Vagina (tissue), 2 donors: ENCODE results near the gene DDOST. TPM values are rescaled to one million over a fixed set of nuclear protein-coding genes. Genes with fewer than 3 reads are reported as not detected.
"Not testable (repeated sequence)": the region's sequence is repeated elsewhere in the genome, so short reads cannot be mapped to it uniquely, and the experiment has no call there.

ENCODE experiments used
- DNase-seq, 2 donors: peaks; one replicate each; pipeline ENCODE4 v3.0.0-alpha.2; 2017; ENCODE audit errors: extremely low spot score in 2 of 2
- H3K27ac ChIP-seq: fragments of 200-600 bp; sonication (generic); one replicate; pipeline ENCODE4 v1.5.1; 2019
- H3K27me3 ChIP-seq: fragments of 200-600 bp; sonication (generic); one replicate; pipeline ENCODE4 v1.5.1; 2019
- H3K36me3 ChIP-seq, 2 donors: fragments of 200-600 bp; sonication (generic); one replicate each; pipeline ENCODE4 v1.5.1; 2017 to 2019
- H3K4me1 ChIP-seq: fragments of 200-600 bp; sonication (generic); one replicate; pipeline ENCODE4 v1.5.1; 2019
- H3K4me3 ChIP-seq, 2 donors: fragments of 200-600 bp; sonication (generic); 1 replicate in 1 of 2; 2 replicates in 1 of 2; pipeline ENCODE4 v1.5.1; 2016 to 2019
- H3K9me3 ChIP-seq: fragments of 200-600 bp; sonication (generic); one replicate; pipeline ENCODE4 v1.5.1; 2019
- CTCF ChIP-seq, 3 experiments: fragments of 450-650 bp in 2 of 3; fragments of 200-600 bp in 1 of 3; sonication (generic) in 1 of 3; IDR thresholded peaks; one replicate each; pipeline ENCODE4 v1.5.1; 2017 to 2019; ENCODE audit warnings: antibody characterized with exemption in 3 of 3, mild to moderate bottlenecking in 2 of 3, moderate library complexity in 2 of 3
- POLR2A ChIP-seq, 2 donors: fragments of 450-650 bp; IDR thresholded peaks; one replicate each; pipeline ENCODE4 v1.6.1; 2017; ENCODE audit warnings: antibody characterized with exemption in 2 of 2, mild to moderate bottlenecking in 2 of 2, moderate library complexity in 2 of 2
- POLR2AphosphoS5 ChIP-seq, 2 donors: sonication (generic); formaldehyde crosslinking; IDR thresholded peaks; one replicate each; pipeline ENCODE4 v1.9.0; 2017; ENCODE audit warnings: antibody characterized with exemption in 2 of 2, mild to moderate bottlenecking in 2 of 2, low read depth in 1 of 2; ENCODE audit not compliant: insufficient read depth in 1 of 2
- intact Hi-C: fragments of 100-400 bp; cut with DNase I; formaldehyde crosslinking; loops from one replicate; pipeline ENCODE4 v1.15.1; 2023
- total RNA-seq: library from RNA; depleted of rRNA; stranded (reverse); fragments of >200 nt; gene quantifications from one replicate; pipeline ENCODE4 v1.2.3, GENCODE V29; 2016

DDOST gene
- total RNA-seq, 1 donor from 2014 or later: 84.5 TPM

DNA sequence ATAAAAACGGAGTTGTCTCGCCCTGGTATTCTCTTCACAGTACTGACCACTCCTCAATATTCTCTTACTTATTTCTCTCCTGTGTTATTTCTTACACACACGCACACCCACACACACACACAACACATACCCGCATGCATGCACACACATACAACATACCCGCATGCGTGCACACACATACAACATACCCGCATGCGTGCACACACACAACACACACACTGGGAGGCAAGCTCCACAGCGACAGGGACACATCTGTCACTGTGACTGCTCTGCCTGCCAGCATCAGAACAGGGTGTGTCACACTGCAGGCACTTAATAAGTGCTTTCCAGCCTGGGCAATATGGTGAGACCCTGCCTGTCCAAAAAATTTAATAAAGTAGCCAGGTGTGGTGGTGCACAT is 20.8 kb upstream of the DDOST start:
- Histone ChIP-seq H3K4me1 (no peaks in the 10 kb centered on the region), H3K36me3 (no peaks in the 10 kb centered on the region), H3K27ac (no peak overlapping the region), H3K27me3 (no peaks in the 10 kb centered on the region), H3K4me3 (no peak overlapping the region), H3K9me3 (no peaks in the 10 kb centered on the region)
- DNase-seq: no peak
- no peak for TF ChIP-seq POLR2A (IDR thresholded peaks at IDR 0.05)
- no peak for TF ChIP-seq POLR2AphosphoS5 (IDR thresholded peaks at IDR 0.05; ENCODE audit: insufficient read depth in 1 of 2, low read depth in 1 of 2)
- TF ChIP-seq CTCF (IDR thresholded peaks at IDR 0.05): no peak
- intact Hi-C loops: no loop called here

GRCh38 chr1:20680269-20680668 is 19.1 kb upstream of the DDOST start:
- no peak overlapping the region for H3K27ac ChIP-seq
- no peaks in the 10 kb centered on the region for H3K4me1 ChIP-seq
- no peaks in the 10 kb centered on the region for H3K27me3 ChIP-seq
- no peak overlapping the region for H3K4me3 ChIP-seq
- intact Hi-C loops: no loop called here
- TF ChIP-seq CTCF (IDR thresholded peaks at IDR 0.05): no peak
- TF ChIP-seq POLR2A (IDR thresholded peaks at IDR 0.05): no peak
- TF ChIP-seq POLR2AphosphoS5 (IDR thresholded peaks at IDR 0.05; ENCODE audit: insufficient read depth in 1 of 2, low read depth in 1 of 2): no peak
- no peaks in the 10 kb centered on the region for H3K9me3 ChIP-seq
- H3K36me3 ChIP-seq: no peaks in the 10 kb centered on the region
- DNase-seq: no peak

DNA sequence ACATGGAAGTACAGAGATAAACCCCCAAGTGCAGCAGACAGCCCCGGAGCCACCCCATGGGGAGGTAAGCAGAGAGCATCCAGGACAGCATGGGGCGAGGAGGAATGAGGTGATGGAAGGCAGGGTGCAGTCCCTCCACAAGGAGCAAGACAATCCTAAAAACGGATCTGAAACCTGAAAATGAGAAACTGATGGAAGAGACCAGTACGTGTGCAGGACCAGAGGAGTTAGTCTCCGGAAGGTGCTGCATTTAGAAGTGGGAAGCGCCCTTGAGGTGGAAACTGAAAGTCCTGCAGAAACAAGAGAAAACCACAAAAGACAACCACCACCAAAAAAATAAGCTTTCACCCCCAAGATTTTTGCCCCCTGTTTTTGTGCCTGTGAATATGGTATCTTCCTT is 17.4 kb upstream of the DDOST start:
- Histone ChIP-seq H3K27me3 (no peaks in the 10 kb centered on the region), H3K36me3 (no peaks in the 10 kb centered on the region), H3K4me1 (no peaks in the 10 kb centered on the region), H3K4me3 (no peak overlapping the region), H3K9me3 (no peaks in the 10 kb centered on the region), H3K27ac (no peak overlapping the region)
- TF ChIP-seq POLR2A (IDR thresholded peaks at IDR 0.05) (no peak), POLR2AphosphoS5 (IDR thresholded peaks at IDR 0.05; ENCODE audit: insufficient read depth in 1 of 2, low read depth in 1 of 2) (no peak), CTCF (IDR thresholded peaks at IDR 0.05) (no peak)
- intact Hi-C loops: no loop called here
- no peak for DNase-seq

GRCh38 chr1:20673626-20674025 is 12.5 kb upstream of the DDOST start:
- H3K4me3 ChIP-seq, H3K27ac ChIP-seq, H3K27me3 ChIP-seq, H3K4me1 ChIP-seq, intact Hi-C loops, H3K36me3 ChIP-seq, H3K9me3 ChIP-seq, DNase-seq: not testable (repeated sequence)

- Histone ChIP-seq H3K4me3 (no peak overlapping the region), H3K4me1 (no peaks in the 10 kb centered on the region), H3K27ac (no peak overlapping the region), H3K27me3 (no peaks in the 10 kb centered on the region), H3K9me3 (no peaks in the 10 kb centered on the region), H3K36me3 (no peaks in the 10 kb centered on the region)
- intact Hi-C loops: no loop called here
- TF ChIP-seq POLR2AphosphoS5 (IDR thresholded peaks at IDR 0.05; ENCODE audit: insufficient read depth in 1 of 2, low read depth in 1 of 2) (no peak), CTCF (IDR thresholded peaks at IDR 0.05) (no peak), POLR2A (IDR thresholded peaks at IDR 0.05) (no peak)
- no peak for DNase-seq
Measured at GRCh38 chr1:20672265-20672632, 11.1 kb upstream of the DDOST start.

- no peak for DNase-seq
- Histone ChIP-seq H3K27me3 (no peaks in the 10 kb centered on the region), H3K4me1 (peaks cover 6% of the 10 kb centered on the region), H3K9me3 (no peaks in the 10 kb centered on the region), H3K27ac (no peak overlapping the region), H3K36me3 (no peaks in the 10 kb centered on the region), H3K4me3 (no peak overlapping the region)
- TF ChIP-seq POLR2AphosphoS5 (IDR thresholded peaks at IDR 0.05; ENCODE audit: insufficient read depth in 1 of 2, low read depth in 1 of 2) (no peak), CTCF (IDR thresholded peaks at IDR 0.05) (no peak), POLR2A (IDR thresholded peaks at IDR 0.05) (no peak)
- intact Hi-C loops: no loop called here
Measured at GRCh38 chr1:20670936-20671335, 9.8 kb upstream of the DDOST start.
